Heart left ventricle (tissue), 16 donors: ENCODE results near the gene HIC1. TPM values are rescaled to one million over a fixed set of nuclear protein-coding genes. Genes with fewer than 3 reads are reported as not detected.

ENCODE experiments used
- ATAC-seq, 4 donors: fragments of 200-7000 bp; cut with Tn5 transposase; one replicate each; pipeline ENCODE4 v1.9.1; 2020 to 2022; ENCODE audit warnings: moderate library complexity in 4 of 4, mild to moderate bottlenecking in 3 of 4, moderate number of reproducible peaks in 1 of 4
- DNase-seq, 5 donors: peaks; one replicate each; pipeline ENCODE4 v3.0.0-alpha.2; 2020
- H3K27ac ChIP-seq, 12 donors: fragments of 200-600 bp; sonication (generic) in 4 of 12; one replicate each; pipeline versions ENCODE4 v1.5.0 to v1.8.0; 2016 to 2022; ENCODE audit warnings: mild to moderate bottlenecking in 2 of 12
- H3K27me3 ChIP-seq, 9 donors: fragments of 200-600 bp; sonication (generic) in 2 of 9; one replicate each; pipeline versions ENCODE4 v1.5.1 to v1.8.0; 2016 to 2022; ENCODE audit warnings: mild to moderate bottlenecking in 3 of 9
- H3K36me3 ChIP-seq, 9 donors: fragments of 200-600 bp; sonication (generic) in 2 of 9; one replicate each; pipeline versions ENCODE4 v1.5.0 to v1.8.0; 2018 to 2022; ENCODE audit warnings: mild to moderate bottlenecking in 2 of 9
- H3K4me1 ChIP-seq, 12 donors: fragments of 200-600 bp; sonication (generic) in 4 of 12; one replicate each; pipeline versions ENCODE4 v1.5.0 to v1.8.0; 2016 to 2022; ENCODE audit warnings: mild to moderate bottlenecking in 3 of 12
- H3K4me3 ChIP-seq, 12 donors: fragments of 200-600 bp; sonication (generic) in 4 of 12; one replicate each; pipeline versions ENCODE4 v1.5.0 to v1.8.0; 2017 to 2022; ENCODE audit warnings: mild to moderate bottlenecking in 9 of 12, moderate library complexity in 4 of 12
- H3K9me3 ChIP-seq, 12 donors: fragments of 200-600 bp; sonication (generic) in 4 of 12; one replicate each; pipeline versions ENCODE4 v1.5.0 to v1.8.0; 2016 to 2022; ENCODE audit warnings: mild to moderate bottlenecking in 1 of 12
- POLR2A ChIP-seq, 2 donors: fragments of 450-650 bp; IDR thresholded peaks; one replicate each; pipeline ENCODE4 v1.6.1; 2017; ENCODE audit warnings: antibody characterized with exemption in 2 of 2, mild to moderate bottlenecking in 2 of 2, moderate library complexity in 2 of 2
- WGBS, 4 donors: extraction: QIAGEN DNeasy Blood & Tissue Kit in 2 of 4; methylation state at CpG; one replicate each; pipeline versions ENCODE4 v1.1.5 to v1.1.7; 2013 to 2018; 5-methylcytosine and 5-hydroxymethylcytosine counted together
- intact Hi-C, 10 donors: fragments of 100-400 bp; cut with DNase I; formaldehyde crosslinking; loops; one replicate each; pipeline versions ENCODE4 v1.11.1 to v1.14.2; 2022
- polyA plus RNA-seq, 2 donors: library from polyadenylated mRNA; stranded (reverse); fragments of 200-250 nt; gene quantifications; one replicate each; pipeline ENCODE4 v1.2.3, GENCODE V29; 2013
- total RNA-seq, 9 donors: library from RNA; depleted of rRNA in 2 of 9; stranded (reverse); fragments of >200 nt in 2 of 9; fragmentation: NEBNext Ultra II Directional in 3 of 9; extraction: Animal tissue kit (Norgen Biotek cat#: 25700) in 3 of 9; gene quantifications; one replicate each; pipeline versions ENCODE4 v1.1.0 to v1.2.4, GENCODE V29; 2016 to 2023
- TF ChIP-seq, protein P1 (sequence below), 12 donors: fragments of 200-600 bp; sonication (generic) in 4 of 12; IDR thresholded peaks; one replicate each; pipeline versions ENCODE4 v1.5.0 to v1.8.0; 2018 to 2022; ENCODE audit warnings: antibody characterized with exemption in 12 of 12, mild to moderate bottlenecking in 5 of 12
- donor health status: ischemic (EF 13 %, LVEDD 7.1; RV severe dilation, severe dysfunction).
- donor health status: healthy with polysubstance abuse.
- donor health status: DM: no; HTN: yes; CAD: no.
- donor health status: DM: no; HTN: no; CAD: no.
- donor health status: ischemic (EF 25% LVEDD 6.9; RV normal size, moderate dysfunction).
- donor health status: ischemic (EF 25% LVEDD 5.7; RV mildly dilated, moderate dysfunction).
- donor health status: healthy.
- donor health status: DM: yes; HTN: yes; CAD: no.
- donor health status: ischemic (EF 35%, LVEDD 5.7; RV mildly dilated, moderate dysfunction).
- donor health status: nonischemic (EF 11% LVEDD 7.7; RV severe dilation, severe dysfunction).
- donor health status: DM: yes; HTN: yes; CAD: no.
- donor health status: PGD.
- donor health status: ischemic (EF 29% LVEDD 5.4; RV normal size, mild dysfunction).
- donor health status: nonischemic (EF 23%, LVEDD 6.1; RV moderate dilation, normal function).

HIC1 gene
- total and polyA plus RNA-seq, 11 donors = 8.3 to 29.6 (median 14.2) TPM

- Histone ChIP-seq H3K4me1 (peaks cover 3 to 38% (median 22%) of the 10 kb centered on the region in 12 donors), H3K27me3 (no peaks in the 10 kb centered on the region), H3K9me3 (no peaks in the 10 kb centered on the region), H3K27ac (peak overlapping the region; percentile 81 to 97 (median 93)), H3K36me3 (peaks cover 0 to 46% (median 24%) of the 10 kb centered on the region in 9 donors), H3K4me3 (peak overlapping the region; percentile 43 to 87 (median 76))
- ATAC-seq = peak in 3 of 4 donors; percentile 3 to 22 (median 18)
- WGBS, 4 donors = 17 to 18% (median 17%) methylated on average over 16 to 17 of the region's 17 CpGs
- DNase-seq = no peak
- no peak for TF ChIP-seq POLR2A (IDR thresholded peaks at IDR 0.05)
- TF ChIP-seq, protein P1, sequence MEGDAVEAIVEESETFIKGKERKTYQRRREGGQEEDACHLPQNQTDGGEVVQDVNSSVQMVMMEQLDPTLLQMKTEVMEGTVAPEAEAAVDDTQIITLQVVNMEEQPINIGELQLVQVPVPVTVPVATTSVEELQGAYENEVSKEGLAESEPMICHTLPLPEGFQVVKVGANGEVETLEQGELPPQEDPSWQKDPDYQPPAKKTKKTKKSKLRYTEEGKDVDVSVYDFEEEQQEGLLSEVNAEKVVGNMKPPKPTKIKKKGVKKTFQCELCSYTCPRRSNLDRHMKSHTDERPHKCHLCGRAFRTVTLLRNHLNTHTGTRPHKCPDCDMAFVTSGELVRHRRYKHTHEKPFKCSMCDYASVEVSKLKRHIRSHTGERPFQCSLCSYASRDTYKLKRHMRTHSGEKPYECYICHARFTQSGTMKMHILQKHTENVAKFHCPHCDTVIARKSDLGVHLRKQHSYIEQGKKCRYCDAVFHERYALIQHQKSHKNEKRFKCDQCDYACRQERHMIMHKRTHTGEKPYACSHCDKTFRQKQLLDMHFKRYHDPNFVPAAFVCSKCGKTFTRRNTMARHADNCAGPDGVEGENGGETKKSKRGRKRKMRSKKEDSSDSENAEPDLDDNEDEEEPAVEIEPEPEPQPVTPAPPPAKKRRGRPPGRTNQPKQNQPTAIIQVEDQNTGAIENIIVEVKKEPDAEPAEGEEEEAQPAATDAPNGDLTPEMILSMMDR (IDR thresholded peaks at IDR 0.05) = no peak
- intact Hi-C loops = loop anchor here in 5 of 10 donors (5.0 to 10.0 kb wide), 4 partner anchors 135 to 375 kb away; partner anchors contain the start of genes PRPF8 (in 1 of the 5) and TLCD2 (in 1 of the 5)
Measured at GRCh38 chr17:2042390-2042847, 12.5 kb upstream of the HIC1 start.

DNA sequence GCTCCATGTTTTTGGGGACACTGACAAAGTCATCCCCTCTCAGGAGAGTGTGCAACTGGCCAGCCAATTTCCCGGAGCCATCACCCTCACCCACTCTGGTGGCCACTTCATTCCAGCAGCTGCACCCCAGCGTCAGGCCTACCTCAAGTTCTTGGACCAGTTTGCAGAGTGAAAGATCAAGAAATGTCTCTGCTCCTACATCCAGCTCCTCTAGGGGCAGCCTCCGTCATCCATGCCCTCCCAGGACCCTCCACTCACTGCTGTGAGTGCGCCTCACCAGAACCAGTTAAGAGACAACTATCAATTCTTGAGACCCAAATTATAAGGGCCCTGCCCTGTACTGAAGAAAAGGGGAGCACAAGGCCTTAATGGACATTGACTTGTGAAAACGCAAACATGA, 12.0 kb upstream of the HIC1 start:
- Histone ChIP-seq H3K27ac (peak overlapping the region in 9 of 12 donors; percentile 85 to 97 (median 94)), H3K27me3 (peaks cover 0 to 4% (median 0%) of the 10 kb centered on the region in 9 donors), H3K36me3 (peaks cover 0 to 42% (median 19%) of the 10 kb centered on the region in 9 donors), H3K4me3 (peak overlapping the region in 11 of 12 donors; percentile 43 to 87 (median 76)), H3K9me3 (no peaks in the 10 kb centered on the region), H3K4me1 (peaks cover 3 to 38% (median 22%) of the 10 kb centered on the region in 12 donors)
- DNase-seq = no peak
- TF ChIP-seq POLR2A (IDR thresholded peaks at IDR 0.05) = no peak
- TF ChIP-seq, protein P1 (IDR thresholded peaks at IDR 0.05) = no peak
- no peak for ATAC-seq
- WGBS, 4 donors = 70 to 80% (median 79%) methylated on average over 5 of the region's 5 CpGs
- intact Hi-C loops = loop anchor here in 5 of 10 donors (5.0 to 10.0 kb wide), 4 partner anchors 136 to 376 kb away; partner anchors contain the start of genes PRPF8 (in 1 of the 5) and TLCD2 (in 1 of the 5)

DNA sequence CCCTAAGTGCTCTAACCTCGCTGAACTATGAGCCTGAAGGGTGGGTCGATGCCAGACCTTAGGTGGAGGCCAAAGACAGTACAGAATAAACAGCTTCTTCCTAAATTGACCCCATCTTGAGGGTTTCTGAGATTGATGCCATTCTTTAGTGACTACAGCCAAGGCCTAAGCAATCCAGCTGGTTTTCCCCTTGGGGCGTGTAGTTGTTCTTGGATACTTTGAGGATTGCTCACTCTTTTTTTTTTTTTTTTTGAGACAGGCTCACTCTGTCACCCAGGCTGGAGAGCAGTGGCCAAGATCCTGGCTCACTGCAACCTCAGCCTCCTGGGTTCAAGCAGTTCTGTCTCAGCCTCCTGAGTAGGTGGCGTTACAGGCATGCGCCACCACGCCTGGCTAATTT, 11.1 kb upstream of the HIC1 start:
- DNase-seq = no peak
- H3K27ac ChIP-seq = no peak overlapping the region

More for the DNA sequence above, 11.1 kb upstream of the HIC1 start:
- ATAC-seq = no peak
- Histone ChIP-seq H3K4me3 (no peak overlapping the region), H3K4me1 (peaks cover 3 to 41% (median 24%) of the 10 kb centered on the region in 12 donors), H3K36me3 (peaks cover 0 to 34% (median 18%) of the 10 kb centered on the region in 9 donors), H3K27me3 (peaks cover 0 to 8% (median 0%) of the 10 kb centered on the region in 9 donors), H3K9me3 (no peaks in the 10 kb centered on the region)
- intact Hi-C loops = loop anchor here in 5 of 10 donors (5.0 to 10.0 kb wide), 4 partner anchors 136 to 376 kb away; partner anchors contain the start of genes PRPF8 (in 1 of the 5) and TLCD2 (in 1 of the 5)
- no peak for TF ChIP-seq POLR2A (IDR thresholded peaks at IDR 0.05)
- TF ChIP-seq, protein P1 (IDR thresholded peaks at IDR 0.05) = no peak
- WGBS, 4 donors = 86 to 92% (median 91%) methylated on average over 6 of the region's 6 CpGs
